DOHH2 (cell line): ENCODE results near the gene TRAF1.

Experiments used
- CTCF ChIP-seq: fragments of 200-600 bp; sonication (generic); IDR thresholded peaks from one replicate; pipeline ENCODE4 v1.5.1; 2014; ENCODE audit warnings: antibody characterized with exemption, mild to moderate bottlenecking, low read depth, low read length; ENCODE audit not compliant: poor library complexity, severe bottlenecking
- EZH2phosphoT487 ChIP-seq: fragments of 200-600 bp; sonication (generic); IDR thresholded peaks from 2 replicates; pipeline ENCODE4 v1.6.1; 2017; ENCODE audit warnings: borderline replicate concordance, mild to moderate bottlenecking, antibody characterized with exemption, low read length, moderate library complexity, mixed read lengths

- TF ChIP-seq CTCF (no peak), EZH2phosphoT487 (no peak)
Observed at GRCh38 chr9:120949290-120949689, 22.7 kb upstream of the TRAF1 start.
